HG03565 (cell line): Measurements from ENCODE around the gene ARL17B.
A peak's percentile ranks its signal among the peaks of the same experiment; 100 is the strongest.
"Not testable (repeated sequence)": the region's sequence is repeated elsewhere in the genome, so short reads cannot be mapped to it uniquely, and the experiment has no call there.

Experiments used
- ATAC-seq: cut with Tn5 transposase; IDR thresholded peaks from one replicate; pipeline ENCODE4 v1.9.1; 2021; ENCODE audit warnings: mild to moderate bottlenecking, moderate library complexity; ENCODE audit not compliant: unreplicated experiment

Gene ARL17B

DNA sequence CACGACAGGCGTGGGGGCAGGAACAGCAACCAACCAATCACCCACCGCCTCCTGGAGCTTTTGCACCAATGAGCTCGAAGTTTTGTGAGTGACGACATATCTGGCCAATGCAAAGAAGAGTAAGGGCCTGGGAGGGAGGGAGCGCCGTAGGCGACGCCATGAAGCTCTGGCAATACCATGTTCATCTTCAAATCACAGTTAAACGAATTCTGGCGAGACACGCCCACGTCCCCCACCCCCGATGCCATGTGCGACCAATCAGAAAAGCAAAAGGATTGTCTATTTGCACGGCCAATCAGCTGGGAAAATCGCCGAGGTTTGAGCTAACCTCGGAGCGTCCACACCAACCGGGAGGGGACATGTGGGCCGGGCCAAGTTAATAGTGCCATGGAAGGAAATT, at the start of gene ARL17B:
Gene ARL17B (minus strand): TSS at position 12 of the 400 bp plus-strand sequence. CDS start 3,369 bp downstream, outside the sequence.
- ATAC-seq: peak; percentile 77

DNA sequence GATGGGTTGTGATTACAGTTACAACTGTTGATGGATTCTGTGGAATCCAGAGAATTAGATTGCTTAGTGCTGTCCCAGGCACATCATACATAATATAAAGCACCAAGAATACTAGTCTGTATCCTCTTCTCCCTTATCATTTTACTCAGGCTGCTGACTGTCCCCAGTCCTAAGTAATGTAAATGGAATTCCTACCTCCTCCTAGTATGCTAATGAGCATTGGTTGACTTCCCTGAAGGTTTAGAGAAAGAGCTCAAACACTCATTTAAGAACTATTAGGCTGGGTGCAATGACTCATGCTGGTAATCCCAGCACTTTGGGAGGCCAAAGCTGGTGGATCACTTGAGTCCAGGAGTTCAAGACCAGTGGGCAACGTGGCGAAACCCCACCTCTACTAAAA, 48.3 kb upstream of the ARL17B start:
- ATAC-seq: not testable (repeated sequence)

DNA sequence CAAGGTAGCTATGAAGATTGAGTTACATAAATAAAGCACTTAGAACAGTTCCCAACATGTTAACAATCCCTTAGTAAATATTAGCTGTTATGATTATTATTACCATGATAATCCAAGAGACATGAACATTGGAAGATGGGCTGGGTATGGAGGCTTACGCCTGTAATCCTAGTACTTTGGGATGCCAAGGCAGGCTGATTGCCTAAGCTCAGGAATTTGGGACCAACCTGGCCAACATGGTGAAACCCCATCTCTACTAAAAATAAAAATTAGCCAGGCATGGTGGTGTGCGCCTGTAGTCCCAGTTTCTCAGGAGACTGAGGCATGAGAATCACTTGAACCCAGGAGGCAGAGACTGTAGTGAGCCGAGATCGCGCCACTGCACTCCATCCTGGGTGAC, 45.6 kb upstream of the ARL17B start:
- ATAC-seq: not testable (repeated sequence)

DNA sequence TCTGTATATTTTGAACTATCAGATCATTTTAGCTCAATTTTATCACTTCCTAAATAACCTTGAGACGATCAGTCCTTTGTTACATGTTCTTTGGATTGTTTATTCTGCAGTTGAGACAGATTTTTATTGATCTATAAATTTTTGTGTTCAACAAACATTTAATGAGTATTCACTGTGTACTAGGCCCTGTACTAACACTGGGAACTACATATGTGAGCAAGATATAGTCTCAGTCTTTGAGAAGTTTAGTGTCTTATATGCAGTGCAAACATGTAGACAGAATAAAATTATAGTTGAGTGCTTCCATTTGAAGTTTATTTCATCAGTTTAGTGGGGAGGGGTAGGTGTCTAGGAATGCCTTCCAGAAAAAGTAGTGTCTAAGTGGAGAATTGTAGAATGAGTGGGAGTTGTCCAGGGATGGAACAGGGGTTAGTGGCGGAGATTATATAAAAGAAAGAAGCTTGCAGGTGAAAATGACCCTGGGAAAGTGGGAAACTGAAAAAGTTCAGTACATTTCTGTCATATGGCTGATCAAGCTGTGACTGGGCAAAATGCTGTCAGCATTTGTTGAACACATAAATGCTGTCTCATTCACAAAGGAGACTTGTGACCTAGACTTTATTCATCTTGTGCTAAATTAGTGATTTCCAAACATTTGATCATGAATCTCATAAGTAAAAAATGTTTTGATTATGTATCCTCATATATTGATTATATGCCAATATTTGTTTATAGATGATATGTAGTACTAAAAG, 39.6 kb upstream of the ARL17B start:
- not testable (repeated sequence) for ATAC-seq

DNA sequence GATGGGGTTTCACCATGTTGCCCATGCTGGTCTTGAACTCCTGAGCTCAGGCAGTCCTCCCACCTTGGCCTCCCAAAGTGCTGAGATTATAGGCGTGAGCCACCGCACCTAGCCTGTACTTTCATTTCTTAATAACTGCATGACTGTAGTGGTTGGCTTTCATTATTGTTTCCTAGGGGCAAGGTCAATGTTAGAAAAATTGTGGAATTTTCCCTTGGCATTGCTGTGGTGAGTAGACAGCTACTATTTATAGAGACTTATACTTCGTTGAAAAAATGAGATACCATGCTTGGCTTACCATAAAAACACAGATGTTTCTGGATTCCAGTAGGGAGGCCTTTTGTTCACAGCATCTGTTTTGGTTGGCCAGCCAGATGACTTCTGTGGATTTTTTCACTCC, 39.0 kb upstream of the ARL17B start:
- not testable (repeated sequence) for ATAC-seq

DNA sequence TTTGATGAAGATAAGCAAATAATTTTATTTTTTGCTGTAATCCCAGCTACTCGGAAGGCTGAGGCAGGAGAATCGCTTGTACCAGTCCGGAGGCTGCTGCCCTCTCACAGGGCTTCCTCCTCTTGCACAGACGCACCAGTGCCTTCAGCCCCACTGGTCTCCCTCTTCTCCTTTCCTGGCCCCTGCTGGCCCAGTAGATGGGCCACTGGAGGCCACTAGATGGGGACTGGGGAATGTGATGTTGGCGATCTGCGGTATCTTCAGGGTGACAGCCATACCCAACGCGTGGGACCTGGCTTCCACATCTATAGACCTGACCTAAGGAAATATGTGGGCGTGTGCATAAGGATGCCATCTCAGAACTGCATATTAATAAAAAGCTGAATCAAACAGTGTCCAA, 38.4 kb upstream of the ARL17B start:
- not testable (repeated sequence) for ATAC-seq

DNA sequence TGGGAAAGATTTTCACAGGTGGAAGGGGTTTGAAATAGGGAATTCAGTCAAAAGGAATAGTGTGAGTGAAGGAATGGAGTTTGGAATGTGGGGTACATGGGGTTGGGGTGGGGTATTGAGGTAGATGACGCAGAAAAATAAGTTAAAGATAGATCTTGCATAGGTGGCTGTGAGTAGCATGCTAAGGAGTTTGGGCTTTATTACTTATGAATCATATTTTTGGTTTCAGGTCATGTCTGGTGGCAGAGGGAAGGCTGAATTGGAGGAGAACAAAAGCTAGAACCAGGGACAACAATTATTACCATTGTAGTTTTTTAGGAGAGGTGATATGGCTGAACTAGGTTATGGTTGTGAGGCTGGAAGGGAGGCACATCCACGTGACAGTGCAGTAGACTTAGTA, 34.7 kb upstream of the ARL17B start:
- not testable (repeated sequence) for ATAC-seq

DNA sequence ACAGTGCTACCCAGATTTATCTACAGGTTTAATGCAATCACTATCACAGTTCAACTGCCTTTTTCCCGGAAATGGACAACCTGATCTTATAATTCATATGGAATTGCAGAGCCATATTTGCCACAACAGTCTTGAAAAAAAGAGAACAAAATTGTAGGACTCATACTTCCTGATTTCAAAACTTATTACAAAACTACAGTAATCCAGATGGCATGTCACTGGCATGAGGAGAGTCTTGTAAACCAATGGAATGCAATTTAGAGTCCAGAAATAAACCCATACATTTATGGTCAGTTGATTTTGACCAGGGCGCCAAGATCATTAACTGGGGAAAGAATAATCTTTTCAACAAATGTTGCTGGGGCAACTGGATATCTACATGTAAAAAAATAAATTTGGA, 32.1 kb upstream of the ARL17B start:
- ATAC-seq: not testable (repeated sequence)

DNA sequence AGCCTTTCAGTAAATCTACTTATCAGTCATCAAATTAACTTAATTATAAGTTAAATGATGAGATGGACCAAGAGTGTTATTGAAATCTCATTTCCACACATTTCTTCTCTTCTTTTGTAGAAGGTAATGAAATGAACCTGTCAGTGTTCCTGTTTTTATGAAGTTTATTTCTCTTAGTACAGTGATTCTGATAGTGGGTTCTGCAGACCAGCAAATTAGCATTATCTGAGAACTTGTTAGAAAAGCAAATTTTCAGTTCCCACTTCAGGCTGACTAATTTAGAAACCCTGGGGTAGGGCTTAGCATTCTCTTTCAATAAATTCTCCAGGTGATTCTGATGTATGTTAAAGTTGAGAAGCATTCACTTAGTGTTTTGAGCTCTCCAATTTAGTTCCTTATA, 23.9 kb upstream of the ARL17B start:
- peak; percentile 57 for ATAC-seq

DNA sequence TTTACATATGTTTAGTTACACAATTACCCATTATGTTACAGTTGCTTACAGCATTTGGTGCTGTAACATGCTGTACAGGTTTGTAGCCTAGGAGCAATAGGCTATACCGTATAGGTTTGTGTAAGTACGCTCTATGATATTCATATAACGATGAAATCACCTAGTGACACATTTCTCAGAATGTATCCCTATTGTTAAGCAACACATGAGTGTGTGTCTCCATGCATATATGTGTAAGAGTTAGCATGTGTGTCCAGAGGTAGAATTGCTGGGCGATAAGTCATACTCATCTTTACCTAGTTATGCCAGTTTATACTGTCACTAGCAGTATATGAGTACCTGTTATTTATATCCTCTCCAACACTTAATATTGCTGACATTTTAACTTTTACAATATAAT, 21.6 kb upstream of the ARL17B start:
- ATAC-seq: not testable (repeated sequence)

DNA sequence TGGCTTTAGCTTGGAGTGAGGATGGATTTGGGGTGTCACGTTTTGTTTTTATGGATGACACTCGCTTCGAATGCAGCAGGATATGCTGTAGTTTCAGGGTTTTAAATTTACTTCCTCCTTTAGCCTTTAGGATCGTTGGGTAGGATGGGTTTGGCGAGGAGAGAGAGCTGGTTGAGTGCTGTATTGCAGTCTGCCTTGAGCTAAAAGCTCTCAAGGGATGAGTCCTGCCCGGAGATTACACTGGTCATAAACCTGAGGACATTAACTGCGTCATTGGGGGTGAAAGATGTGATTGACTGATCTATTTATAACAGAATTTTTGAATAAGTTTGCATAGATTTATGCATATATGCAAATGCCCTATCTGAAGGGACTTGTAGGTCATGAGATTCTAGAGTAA, 11.9 kb upstream of the ARL17B start:
- ATAC-seq: peak; percentile 35

DNA sequence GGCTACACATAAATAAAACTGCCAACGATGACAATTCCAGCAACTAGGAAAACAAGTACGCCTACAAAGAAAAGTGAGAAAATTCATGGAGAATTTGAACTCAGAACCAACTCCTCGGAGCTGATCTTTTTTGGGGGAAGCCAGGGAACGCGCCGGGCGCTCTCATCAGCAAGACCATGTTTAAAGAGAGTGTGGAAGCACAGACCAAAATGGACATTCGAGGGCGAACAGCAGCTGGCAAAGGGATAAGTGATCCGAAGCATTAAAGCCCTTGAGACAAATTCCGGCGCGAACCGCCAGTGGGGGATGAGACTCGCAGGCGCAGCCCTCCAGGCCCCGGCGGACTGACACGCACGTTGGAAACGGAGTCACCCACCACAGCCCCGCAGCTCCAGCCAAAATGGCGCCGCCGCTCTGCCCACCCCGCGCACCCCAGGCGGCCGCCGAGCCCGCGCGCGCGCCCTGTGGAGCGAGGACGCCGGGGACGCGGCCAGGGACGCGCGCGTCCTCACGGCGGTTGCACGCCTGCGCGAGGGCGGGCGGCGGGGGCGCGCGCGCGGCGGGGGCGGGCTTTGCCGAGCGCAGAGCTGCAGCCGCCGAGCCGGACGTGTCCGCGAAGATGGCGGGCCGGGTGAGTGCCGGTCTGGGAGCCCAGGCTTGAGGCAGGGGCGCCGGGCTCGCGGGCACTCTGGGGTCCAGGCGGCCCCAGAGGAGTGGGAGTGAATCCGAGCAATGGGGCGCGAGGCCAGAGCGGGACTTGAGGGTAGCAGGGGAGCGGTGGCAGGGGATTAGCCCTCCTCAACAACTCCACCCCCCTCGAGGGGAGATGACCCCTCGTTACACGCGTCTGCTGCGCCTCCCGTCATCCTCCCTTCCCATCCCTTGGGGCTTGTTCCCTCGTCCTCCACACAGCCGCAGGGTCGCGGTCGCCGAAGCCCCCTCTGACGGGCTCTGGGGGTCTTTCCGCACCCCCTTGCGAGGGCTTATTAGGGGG, 11.0 kb upstream of the ARL17B start:
- ATAC-seq: peak; percentile 52

DNA sequence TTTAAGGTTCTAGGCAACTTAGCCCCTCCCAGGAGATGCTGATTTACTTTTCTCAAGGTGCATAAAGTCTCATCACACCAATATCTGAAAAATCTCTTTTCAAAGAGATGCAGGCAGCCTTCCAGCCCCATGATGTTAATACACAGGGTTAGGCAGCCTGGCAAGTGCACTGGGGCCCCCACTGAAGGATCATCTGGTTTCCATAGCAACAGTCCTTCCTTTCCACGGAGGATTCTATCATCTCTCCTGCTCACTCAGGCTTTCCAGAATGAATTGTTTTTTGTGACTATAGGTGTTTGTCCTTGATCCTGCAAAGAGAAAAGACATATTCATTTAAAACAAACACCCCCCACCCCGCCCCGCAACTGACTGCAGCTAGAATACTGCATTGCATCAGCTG, 6.0 kb upstream of the ARL17B start:
- ATAC-seq: not testable (repeated sequence)

DNA sequence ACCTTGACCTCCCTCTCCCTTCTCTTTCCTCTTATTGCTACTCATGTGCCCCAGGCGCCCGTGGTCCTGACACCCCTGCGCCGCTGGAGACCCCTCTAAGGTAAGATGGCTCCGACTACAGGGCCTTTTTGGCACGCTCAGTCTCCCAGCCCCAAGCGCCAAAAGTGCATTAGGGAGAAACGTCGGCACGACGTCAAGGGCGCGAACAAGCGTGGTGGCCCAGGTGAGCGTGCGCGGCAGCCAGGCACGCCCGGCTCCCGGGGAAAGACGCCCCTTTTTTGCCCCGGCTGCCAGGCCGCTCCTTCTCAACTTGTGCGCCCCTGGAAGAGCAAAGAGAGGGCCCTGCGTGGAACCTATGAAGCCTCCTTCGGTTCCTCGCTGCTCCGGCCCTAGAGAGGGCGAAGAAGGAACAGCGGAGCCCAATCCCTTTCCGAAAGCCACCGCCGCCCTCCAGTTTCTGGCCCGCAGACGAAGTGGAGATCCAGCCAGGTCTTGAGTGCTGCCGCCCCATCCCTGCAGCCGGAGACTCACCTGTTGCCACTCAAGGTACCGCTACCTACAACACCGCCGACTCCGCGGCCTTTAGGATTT, 326 bp downstream of the ARL17B start:
- peak; percentile 43 for ATAC-seq

DNA sequence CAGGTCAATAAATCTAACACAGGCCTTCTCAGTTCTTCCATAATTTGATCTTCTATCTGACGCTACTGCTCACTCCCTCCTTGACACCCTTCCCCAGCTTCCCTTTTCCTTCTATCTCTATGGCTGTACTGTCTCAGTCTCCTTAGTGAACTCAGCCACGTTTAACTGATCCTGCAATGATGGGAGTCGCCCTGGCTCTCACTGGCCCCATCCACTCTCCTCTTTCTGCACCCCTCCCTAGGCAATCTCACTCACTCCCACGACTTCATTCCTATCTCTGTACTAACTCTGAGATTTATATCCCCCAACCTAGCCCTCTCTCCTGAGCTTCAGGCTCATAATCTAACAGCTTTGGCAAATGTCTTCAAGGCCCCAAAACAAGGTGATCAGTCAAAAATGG, 7.7 kb downstream of the ARL17B start:
- not testable (repeated sequence) for ATAC-seq

DNA sequence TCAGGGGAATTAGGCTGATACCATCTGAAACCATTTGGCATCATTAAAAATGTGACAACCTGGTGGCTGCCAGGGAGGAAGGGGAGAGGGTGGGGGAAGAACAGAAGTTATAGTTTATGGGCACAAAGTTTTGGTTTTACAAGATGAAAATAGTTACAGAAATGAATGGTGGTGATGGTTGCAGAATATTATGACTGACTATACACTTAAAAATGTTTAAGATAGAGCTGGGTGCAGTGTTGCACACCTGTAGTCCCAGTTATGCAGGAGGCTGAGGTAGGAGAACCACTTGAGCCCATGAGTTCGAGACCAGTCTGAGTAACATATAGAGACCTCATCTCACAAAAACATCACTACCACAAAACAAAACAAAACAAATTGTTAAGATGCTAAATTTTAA, 12.5 kb downstream of the ARL17B start:
- ATAC-seq: not testable (repeated sequence)

DNA sequence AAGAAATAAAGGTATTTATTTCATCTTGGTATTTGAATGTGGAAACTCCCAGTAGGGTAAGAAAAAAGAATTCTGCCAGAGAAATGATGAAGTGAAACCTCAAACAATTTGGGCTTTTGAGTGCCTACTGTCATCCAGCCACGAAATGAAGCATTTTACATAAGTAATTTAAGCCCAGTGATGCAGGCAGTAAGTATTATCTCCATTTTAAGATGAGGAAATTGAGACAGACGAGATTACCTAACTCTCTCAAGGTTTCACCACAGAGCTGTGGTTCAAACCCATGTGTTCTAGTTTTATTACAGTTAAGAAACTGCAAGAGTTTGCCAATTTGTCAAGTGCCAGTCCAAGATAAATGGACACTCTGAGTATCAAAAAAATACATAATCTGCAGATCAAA, 13.2 kb downstream of the ARL17B start:
- ATAC-seq: peak; percentile 37

DNA sequence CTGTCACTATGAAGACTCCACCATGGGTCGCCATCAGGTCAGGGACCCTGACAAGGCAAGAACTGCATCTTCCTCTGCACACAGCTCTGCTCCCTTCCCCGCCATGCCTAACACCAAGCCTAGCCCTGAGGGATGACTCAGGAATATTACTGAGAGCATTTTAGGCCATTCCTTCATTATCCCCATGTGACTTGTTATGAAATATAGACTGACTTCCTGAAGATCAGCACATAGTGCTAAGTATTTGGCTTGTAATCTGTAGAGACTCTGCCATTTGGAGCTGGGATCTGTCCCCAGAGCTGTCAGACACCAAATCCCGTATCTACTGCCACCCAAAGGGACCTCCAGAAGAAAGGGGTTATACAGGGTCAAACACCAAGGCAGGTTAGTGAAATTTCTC, 19.4 kb downstream of the ARL17B start:
- ATAC-seq: not testable (repeated sequence)

DNA sequence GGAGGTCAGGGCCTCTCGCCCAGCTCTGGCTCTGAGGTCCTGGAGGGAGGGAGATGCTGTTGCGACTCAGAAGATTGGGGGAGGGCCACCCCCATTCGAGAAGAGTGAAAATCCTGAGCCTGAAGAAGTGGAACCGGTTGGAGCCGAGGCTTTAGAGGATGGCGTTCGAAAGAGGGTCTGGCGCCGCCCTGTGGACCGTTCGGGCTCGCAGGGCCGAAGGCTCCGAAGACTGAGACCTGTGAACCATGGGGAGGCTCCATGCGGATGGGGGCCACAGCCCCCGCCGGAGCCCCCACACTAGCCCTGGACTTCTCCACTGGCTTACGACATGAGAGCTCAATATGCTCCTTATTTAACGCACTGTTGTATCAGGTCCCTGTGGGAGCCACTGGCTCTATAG, 20.3 kb downstream of the ARL17B start:
- ATAC-seq: not testable (repeated sequence)

DNA sequence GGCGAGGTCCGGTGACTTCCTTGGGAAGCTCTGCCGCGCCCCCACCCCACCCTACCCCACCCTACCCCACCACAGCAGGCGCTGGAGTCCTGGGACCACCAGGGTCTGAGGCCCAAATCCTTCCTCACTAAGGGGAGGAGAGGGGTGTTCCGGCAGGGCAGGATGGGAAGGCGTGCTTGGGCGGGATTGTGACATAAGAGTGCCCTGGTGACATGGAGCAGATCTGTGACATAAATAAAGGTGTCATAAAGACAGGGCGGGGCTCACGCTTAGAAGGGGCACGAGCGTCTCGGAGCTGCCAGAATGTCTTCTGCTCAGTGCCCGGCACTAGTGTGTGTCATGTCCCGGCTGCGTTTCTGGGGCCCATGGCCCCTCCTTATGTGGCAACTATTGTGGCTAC, 66.7 kb downstream of the ARL17B start, which contains the start of gene LRRC37A:
Gene LRRC37A (plus strand): TSS at position 301 of the 400 bp plus-strand sequence. CDS start 3 bp downstream, at position 304.
- not testable (repeated sequence) for ATAC-seq

DNA sequence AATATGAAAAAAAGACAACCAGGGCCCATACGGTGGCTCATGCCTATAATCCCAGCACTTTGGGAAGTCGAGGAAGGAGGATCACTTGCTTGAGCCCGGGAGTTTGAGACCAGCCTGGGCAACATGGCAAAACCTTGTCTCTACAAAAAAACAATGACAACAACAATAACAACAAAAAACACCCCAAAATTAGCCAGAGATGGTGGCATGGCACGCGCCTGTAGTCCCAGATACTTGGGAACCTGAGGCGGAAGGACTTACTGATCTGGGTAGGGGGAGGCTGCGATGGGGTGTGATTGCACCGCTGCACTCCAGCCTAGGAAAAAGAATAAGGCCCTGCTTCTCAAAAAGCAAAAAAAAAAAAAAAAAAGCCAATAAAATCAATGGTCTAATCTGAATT, 69.9 kb downstream of the ARL17B start:
- not testable (repeated sequence) for ATAC-seq
